NOMO-1 treated with DMSO at 0.1 percent for 48 hours (cell line): ENCODE data around the gene PHACTR2.
"Not testable (repeated sequence)": the region's sequence is repeated elsewhere in the genome, so short reads cannot be mapped to it uniquely, and the experiment has no call there.

Source experiments
- DNase-seq: peaks from one replicate; lab custom pipeline; 2025; ENCODE audit not compliant: unreplicated experiment; lab: John Stamatoyannopoulos, UW

PHACTR2 gene

DNA sequence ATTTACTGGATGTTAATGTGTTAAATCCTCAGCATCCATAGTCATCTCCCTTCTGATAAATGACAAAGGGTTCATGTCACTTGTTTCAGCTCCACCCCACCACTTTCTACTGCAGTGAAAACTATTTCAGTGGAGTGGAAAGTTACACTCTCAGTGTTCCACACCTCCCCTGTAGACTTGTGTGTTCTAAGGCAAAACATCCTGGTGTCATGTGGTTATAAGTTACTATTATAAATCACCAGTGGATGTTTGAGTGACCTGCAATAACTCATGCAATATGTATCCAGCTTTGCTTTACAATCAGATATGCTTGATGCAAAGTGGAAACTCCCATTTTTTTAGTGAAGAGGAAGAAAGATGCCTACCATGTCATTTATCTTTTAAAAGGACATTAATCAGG, 83.3 kb downstream of the PHACTR2 start:
- no peak for DNase-seq

GRCh38 chr6:143762126-143762525, 84.4 kb downstream of the PHACTR2 start:
- no peak for DNase-seq

- DNase-seq = no peak
These were observed 87.8 kb downstream of the PHACTR2 start for GRCh38 chr6:143765422-143766184.

- no peak for DNase-seq
These were observed 88.4 kb downstream of the PHACTR2 start for GRCh38 chr6:143766185-143766553.

GRCh38 chr6:143767433-143767832, 89.7 kb downstream of the PHACTR2 start:
- DNase-seq = no peak

DNA sequence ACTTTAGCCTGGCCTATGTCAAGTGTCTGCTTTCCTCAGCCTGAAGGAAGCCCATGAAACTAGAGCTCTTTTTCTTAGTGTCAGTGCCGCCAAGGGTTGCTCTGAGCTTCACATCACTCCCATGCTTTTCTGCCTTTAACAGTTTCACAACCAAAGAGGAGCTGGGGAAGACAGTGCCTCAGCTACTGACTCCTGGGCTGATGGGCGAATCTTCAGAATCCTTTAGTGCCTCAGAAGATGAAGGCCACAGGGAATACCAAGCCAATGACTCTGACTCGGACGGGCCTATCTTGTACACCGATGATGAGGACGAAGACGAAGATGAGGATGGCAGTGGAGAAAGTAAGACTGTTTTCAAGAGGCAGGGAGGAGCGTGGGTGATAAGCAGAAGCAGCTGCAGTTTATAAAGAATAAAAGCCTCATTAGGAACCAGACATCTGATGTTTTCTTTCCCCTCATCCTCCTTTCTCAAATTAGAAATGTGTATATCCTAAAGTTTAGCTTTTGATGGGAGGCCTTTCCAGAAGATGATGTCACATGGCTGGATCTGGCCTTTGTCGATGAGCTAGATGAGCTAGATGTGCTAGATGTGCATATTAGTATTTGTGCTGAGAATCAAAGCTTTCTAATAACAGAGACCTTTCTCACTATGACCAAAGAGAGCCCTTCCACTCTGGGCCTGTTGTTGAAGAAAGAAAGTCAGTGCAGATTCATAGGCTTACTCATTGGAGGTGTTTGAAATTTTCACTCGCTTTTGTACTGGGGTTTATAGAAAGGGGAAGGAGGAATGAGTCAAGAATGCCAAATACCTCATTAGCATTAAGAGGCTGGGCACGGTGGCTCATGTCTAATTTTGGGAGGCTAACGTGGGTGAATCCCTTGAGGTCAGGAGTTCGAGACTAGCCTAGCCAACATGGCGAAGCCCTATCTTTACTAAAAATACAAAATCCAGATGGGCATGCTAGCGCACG, 94.6 kb downstream of the PHACTR2 start:
- no peak for DNase-seq

GRCh38 chr6:143773506-143774150, 95.9 kb downstream of the PHACTR2 start:
- DNase-seq = no peak

DNA sequence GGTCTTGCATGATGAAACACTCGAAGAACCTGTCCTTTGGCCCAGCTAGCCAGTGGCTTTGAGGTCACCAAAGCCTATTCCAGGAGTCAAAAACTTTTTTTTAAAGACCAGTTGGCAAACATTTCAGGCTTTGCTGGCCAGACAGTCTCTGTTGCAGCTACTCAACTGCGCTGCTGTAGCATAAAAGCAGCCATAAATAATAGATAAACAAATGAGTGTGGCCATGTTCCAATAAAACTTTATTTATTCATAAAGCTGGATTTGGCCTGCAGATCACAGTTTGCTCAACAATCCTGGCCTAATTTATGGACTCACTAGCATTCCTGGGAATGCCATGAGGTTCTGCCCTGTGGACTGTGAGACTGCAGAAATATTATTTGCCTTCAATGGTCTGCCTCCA, 96.6 kb downstream of the PHACTR2 start:
- DNase-seq = no peak

- DNase-seq = no peak
These were observed 97.6 kb downstream of the PHACTR2 start for GRCh38 chr6:143775336-143775735.

GRCh38 chr6:143778926-143779325, 101.2 kb downstream of the PHACTR2 start:
- DNase-seq = no peak

DNA sequence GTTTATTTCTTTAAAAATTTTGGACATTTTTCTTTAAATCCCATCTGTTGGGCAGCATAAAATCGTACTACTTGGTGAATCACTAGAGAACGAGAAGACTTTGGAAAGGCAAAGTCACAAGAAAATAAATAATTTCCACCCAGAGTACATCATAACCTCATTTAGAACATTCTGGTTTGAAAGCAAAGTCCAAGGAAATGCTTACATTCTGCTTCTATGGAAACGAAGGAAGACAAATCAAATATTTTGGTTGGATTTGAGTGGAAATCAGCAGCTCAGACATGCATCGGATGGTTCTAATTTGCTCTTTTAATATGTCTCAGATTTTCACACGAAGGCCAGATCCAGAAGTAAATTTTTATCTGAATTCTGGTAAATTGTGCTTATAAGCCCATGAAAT, 104.7 kb downstream of the PHACTR2 start:
- DNase-seq = no peak

DNA sequence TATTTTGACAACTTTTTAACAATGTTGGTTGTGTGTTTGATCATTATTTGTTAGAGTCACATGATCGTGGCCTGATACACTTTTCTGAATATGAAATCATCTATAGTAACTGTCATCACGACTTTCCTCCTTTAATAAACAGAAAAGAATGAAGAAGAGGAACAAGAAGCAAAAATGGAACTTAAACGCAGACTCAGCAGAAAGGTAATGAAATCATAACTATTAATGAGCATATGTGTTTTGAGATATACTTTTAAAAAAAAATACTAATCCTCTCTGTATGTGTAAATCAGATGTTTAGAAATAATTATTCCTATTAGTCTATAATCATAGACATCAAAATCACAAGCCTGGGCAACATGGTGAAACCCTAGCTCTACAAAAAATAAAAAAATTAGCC, 105.3 kb downstream of the PHACTR2 start:
- DNase-seq = no peak

DNA sequence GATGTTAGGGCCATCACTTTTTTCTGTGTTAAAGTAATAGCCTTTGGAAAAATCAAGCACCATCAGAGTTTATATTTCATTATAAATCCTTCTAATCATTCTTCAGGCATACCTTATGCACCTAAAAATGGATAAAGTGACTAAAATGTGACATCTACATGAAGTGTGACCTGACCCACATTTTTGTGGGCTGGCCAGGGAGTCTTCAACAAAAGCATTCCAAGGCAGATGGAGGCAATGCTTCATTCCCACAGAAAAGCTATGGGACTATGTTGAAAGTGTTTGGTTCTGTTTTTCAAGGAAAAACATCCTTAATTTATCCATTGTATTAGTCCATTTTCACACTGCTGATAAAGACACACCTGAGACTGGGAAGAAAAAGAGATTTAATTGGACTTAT, 106.6 kb downstream of the PHACTR2 start:
- no peak for DNase-seq

DNA sequence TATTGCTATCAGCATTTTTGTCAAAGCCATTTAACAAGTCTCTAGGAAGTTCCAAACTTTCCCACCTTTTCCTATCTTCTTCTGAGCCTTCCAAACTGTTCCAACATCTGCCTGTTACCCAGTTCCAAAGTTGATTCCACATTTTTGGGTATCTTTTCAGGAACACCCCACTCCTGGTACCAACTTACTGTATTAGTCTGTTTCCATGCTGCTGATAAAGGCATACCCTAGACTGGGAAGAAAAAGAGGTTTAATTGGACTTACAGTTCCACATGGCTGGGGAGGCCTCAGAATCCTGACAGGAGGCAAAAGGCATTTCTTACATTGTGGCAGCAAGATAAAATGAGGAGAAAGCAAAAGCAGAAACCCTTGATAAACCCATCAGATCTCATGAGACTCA, 108.6 kb downstream of the PHACTR2 start:
- not testable (repeated sequence) for DNase-seq

DNA sequence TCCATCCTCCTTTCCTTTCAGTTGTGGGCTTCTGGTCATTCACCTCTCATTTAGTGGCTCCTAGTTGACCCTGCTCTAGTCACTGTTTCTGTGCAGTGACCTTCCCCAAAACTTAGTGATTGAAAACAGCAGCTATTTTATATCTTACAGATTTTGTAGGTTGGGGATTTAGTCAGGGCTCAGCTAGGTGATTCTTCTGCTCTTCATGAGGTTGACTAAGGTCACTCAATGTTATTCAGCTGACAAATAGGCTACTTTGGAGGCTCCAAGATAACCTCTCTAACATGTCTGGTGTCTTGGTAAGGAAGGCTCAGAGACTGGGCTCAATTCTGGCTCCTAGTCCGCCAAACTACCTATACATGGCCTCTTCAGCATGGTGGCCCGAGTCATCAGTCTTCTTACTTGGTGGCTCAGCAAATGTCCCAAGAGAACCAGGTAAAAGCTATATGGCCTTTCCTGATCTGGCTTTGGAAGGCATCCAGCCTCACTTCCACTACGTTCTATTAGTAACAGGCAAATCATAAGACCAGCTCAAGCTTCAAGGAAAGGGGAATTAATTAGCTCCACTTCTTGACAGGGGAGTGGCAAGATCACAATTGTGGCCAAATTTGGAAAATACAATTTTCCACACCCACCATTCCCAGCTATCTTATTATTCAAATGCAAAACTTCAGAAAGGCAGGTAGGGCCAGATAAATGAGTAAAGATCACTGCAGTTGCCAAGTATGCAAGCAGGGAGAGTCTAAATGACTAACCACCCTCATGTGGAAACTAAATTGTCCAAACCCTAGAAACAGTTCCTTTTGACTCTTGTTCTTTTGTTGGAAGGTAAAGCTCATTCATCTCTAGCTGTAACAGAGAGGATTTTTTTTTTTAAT, 114.9 kb downstream of the PHACTR2 start:
- DNase-seq = no peak

- no peak for DNase-seq
These were observed 115.5 kb downstream of the PHACTR2 start for GRCh38 chr6:143793280-143793619.

- DNase-seq = not testable (repeated sequence)
These were observed 118.8 kb downstream of the PHACTR2 start for GRCh38 chr6:143796551-143796950.

DNA sequence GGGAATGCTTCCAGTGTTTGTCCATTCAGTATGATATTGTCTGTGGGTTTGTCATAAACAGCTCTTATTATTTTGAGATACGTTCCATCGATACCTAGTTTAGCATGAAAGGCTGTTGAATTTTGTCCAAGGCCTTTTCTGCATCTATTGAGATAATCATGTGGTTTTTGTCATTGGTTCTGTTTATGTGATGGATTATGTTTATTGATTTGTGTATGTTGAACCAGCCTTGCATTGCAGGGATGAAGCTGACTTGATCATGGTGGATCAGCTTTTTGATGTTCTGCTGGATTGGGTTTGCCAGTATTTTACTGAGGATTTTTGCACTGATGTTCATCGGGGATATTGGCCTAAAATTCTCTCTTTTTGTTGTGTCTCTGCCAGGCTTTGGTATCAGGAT, 120.7 kb downstream of the PHACTR2 start:
- DNase-seq = not testable (repeated sequence)

DNA sequence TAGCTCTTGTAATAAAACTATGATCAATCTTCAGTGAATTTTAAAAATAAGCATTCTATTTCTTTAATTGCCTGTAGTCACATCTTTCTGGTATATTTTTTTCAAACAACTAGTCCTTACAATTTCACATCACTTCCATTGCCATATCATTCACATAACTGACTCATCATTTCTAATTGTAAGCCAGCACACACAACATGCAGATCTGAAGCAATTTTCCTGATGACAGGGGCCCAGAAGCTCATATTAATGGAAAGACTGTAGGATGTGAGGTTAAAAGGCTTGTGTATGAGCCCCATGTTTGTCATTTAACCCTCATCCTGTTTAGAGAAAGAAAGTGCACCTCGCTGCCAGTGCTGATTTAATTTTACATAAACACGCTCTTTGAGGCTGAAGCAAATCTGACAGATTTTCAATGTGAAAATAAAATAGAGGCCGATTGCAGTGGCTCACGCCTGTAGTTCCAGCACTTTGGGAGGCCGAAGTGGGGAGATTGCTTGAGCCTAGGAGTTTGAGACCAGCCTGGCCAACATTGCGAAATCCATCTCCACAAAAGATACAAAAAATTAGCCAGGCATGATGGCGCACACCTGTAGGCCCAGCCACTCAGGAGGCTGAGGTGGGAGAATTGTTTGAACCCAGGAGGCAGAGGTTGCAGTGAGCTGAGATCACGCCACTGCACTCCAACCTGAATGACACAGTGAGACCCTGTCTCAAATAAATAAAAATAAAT, 125.2 kb downstream of the PHACTR2 start:
- DNase-seq = no peak
